T follicular helper cell (primary cell): ENCODE results near the gene FBXO27.
"Not testable (repeated sequence)": the region's sequence is repeated elsewhere in the genome, so short reads cannot be mapped to it uniquely, and the experiment has no call there.

Source experiments
- DNase-seq: peaks from one replicate; pipeline ENCODE4 v3.0.0-alpha.2; 2020; ENCODE audit warnings: low read depth

FBXO27 gene

GRCh38 chr19:39038098-39038497, 5.7 kb upstream of the FBXO27 start:
- DNase-seq, result no peak

GRCh38 chr19:39037194-39037593, 4.8 kb upstream of the FBXO27 start:
- DNase-seq, result no peak

- DNase-seq, result no peak
These were observed 4.2 kb upstream of the FBXO27 start for GRCh38 chr19:39036581-39036980.

GRCh38 chr19:39031368-39032062, 834 bp downstream of the FBXO27 start:
- DNase-seq, result peak; percentile 51

- DNase-seq, result no peak
These were observed 1.4 kb downstream of the FBXO27 start for GRCh38 chr19:39030854-39031367.

GRCh38 chr19:39024875-39025641, 7.3 kb downstream of the FBXO27 start:
- DNase-seq, result no peak

GRCh38 chr19:39021063-39021462, 11.3 kb downstream of the FBXO27 start:
- no peak for DNase-seq

- no peak for DNase-seq
These were observed 14.7 kb downstream of the FBXO27 start for GRCh38 chr19:39017646-39018045.

GRCh38 chr19:39017026-39017425, 15.3 kb downstream of the FBXO27 start:
- no peak for DNase-seq

GRCh38 chr19:39014037-39014436, 18.3 kb downstream of the FBXO27 start:
- no peak for DNase-seq

- no peak for DNase-seq
These were observed 23.3 kb downstream of the FBXO27 start for GRCh38 chr19:39009001-39009400.

GRCh38 chr19:39008137-39008536, 24.2 kb downstream of the FBXO27 start:
- DNase-seq, result no peak

GRCh38 chr19:39007096-39007495, 25.3 kb downstream of the FBXO27 start:
- DNase-seq, result no peak

- DNase-seq, result no peak
These were observed 27.9 kb downstream of the FBXO27 start for GRCh38 chr19:39004403-39004802.

GRCh38 chr19:39003796-39004195, 28.6 kb downstream of the FBXO27 start:
- DNase-seq, result no peak

- no peak for DNase-seq
These were observed 29.2 kb downstream of the FBXO27 start for GRCh38 chr19:39003188-39003587.

GRCh38 chr19:39001041-39001440, 31.3 kb downstream of the FBXO27 start:
- DNase-seq, result no peak

GRCh38 chr19:38997576-38997975, 34.8 kb downstream of the FBXO27 start:
- not testable (repeated sequence) for DNase-seq

- no peak for DNase-seq
These were observed 39.1 kb downstream of the FBXO27 start for GRCh38 chr19:38993271-38993670.

- no peak for DNase-seq
These were observed 41.2 kb downstream of the FBXO27 start for GRCh38 chr19:38990949-38991697.

- DNase-seq, result not testable (repeated sequence)
These were observed 42.7 kb downstream of the FBXO27 start for GRCh38 chr19:38989614-38990013.

- DNase-seq, result no peak
These were observed 43.2 kb downstream of the FBXO27 start for GRCh38 chr19:38989066-38989605.
